Liver (tissue), 9 donors: ENCODE measurements around the gene OCA2. TPM values are rescaled to one million over a fixed set of nuclear protein-coding genes. Genes with fewer than 3 reads are reported as not detected.

Source experiments
- DNase-seq: peaks from one replicate; pipeline ENCODE4 v3.0.0-alpha.2; 2017; ENCODE audit warnings: low spot score
- H3K27ac ChIP-seq, 2 donors: one replicate each; pipeline ENCODE4 v1.7.0; 2013; ENCODE audit warnings: inconsistent platforms in 2 of 2, low read length in 2 of 2, control low read depth in 1 of 2, low read depth in 1 of 2, mild to moderate bottlenecking in 1 of 2
- H3K27me3 ChIP-seq, 4 donors: one replicate each; pipeline versions ENCODE4 v1.6.1 to v1.7.0; 2013; ENCODE audit warnings: low read length in 3 of 4, inconsistent platforms in 1 of 4, mild to moderate bottlenecking in 1 of 4, moderate library complexity in 1 of 4; ENCODE audit not compliant: control insufficient read depth in 4 of 4, insufficient read depth in 4 of 4
- H3K36me3 ChIP-seq, 4 donors: one replicate each; pipeline versions ENCODE4 v1.6.1 to v1.7.0; 2013; ENCODE audit warnings: low read length in 3 of 4, mild to moderate bottlenecking in 3 of 4, low read depth in 1 of 4, moderate library complexity in 1 of 4; ENCODE audit not compliant: control insufficient read depth in 4 of 4, insufficient read depth in 3 of 4
- H3K4me1 ChIP-seq, 4 donors: one replicate each; pipeline versions ENCODE4 v1.6.1 to v1.7.0; 2013; ENCODE audit warnings: low read length in 3 of 4, mild to moderate bottlenecking in 3 of 4, moderate library complexity in 1 of 4; ENCODE audit not compliant: control insufficient read depth in 4 of 4, insufficient read depth in 4 of 4
- H3K4me3 ChIP-seq, 3 donors: one replicate each; pipeline versions ENCODE4 v1.6.1 to v1.7.0; 2013; ENCODE audit warnings: low read length in 3 of 3, control low read depth in 1 of 3, low read depth in 1 of 3, mild to moderate bottlenecking in 1 of 3
- H3K9ac ChIP-seq, 2 donors: one replicate each; pipeline ENCODE4 v1.7.0; 2013; ENCODE audit warnings: low read length in 2 of 2, mild to moderate bottlenecking in 2 of 2, moderate library complexity in 2 of 2, control low read depth in 1 of 2, low read depth in 1 of 2
- H3K9me3 ChIP-seq, 4 donors: one replicate each; pipeline versions ENCODE4 v1.6.1 to v1.7.0; 2013; ENCODE audit warnings: low read length in 3 of 4; ENCODE audit not compliant: control insufficient read depth in 4 of 4
- EGR1 ChIP-seq, 2 donors: IDR thresholded peaks; 2 replicates each; pipeline ENCODE4 v1.6.1; 2016 to 2018; ENCODE audit warnings: antibody characterized with exemption in 2 of 2, low read depth in 2 of 2
- FOXA1 ChIP-seq: IDR thresholded peaks from 2 replicates; pipeline ENCODE4 v1.6.1; 2016; ENCODE audit warnings: antibody characterized with exemption
- FOXA2 ChIP-seq: IDR thresholded peaks from 2 replicates; pipeline ENCODE4 v1.6.1; 2016; ENCODE audit warnings: antibody characterized with exemption
- GABPA ChIP-seq, 2 donors: IDR thresholded peaks in 1 of 2; conservative IDR thresholded peaks in 1 of 2; 2 replicates each; pipeline ENCODE4 v1.6.1; 2016; ENCODE audit warnings: antibody characterized with exemption in 2 of 2, mild to moderate bottlenecking in 1 of 2, moderate library complexity in 1 of 2
- HNF4A ChIP-seq, 2 donors: conservative IDR thresholded peaks; 2 replicates each; pipeline ENCODE4 v1.6.1; 2016; ENCODE audit warnings: antibody characterized with exemption in 2 of 2, mild to moderate bottlenecking in 2 of 2
- HNF4G ChIP-seq: IDR thresholded peaks from 2 replicates; pipeline ENCODE4 v1.6.1; 2016; ENCODE audit warnings: antibody characterized with exemption
- JUND ChIP-seq, 2 donors: IDR thresholded peaks; 2 replicates each; pipeline ENCODE4 v1.6.1; 2016; ENCODE audit warnings: antibody characterized with exemption in 2 of 2
- MAX ChIP-seq: IDR thresholded peaks from 2 replicates; pipeline ENCODE4 v1.6.1; 2016; ENCODE audit warnings: antibody characterized with exemption
- NR2F2 ChIP-seq: IDR thresholded peaks from 2 replicates; pipeline ENCODE4 v1.6.1; 2016; ENCODE audit warnings: antibody characterized with exemption
- RAD21 ChIP-seq, 2 donors: IDR thresholded peaks; 2 replicates each; pipeline ENCODE4 v1.6.1; 2016; ENCODE audit warnings: antibody characterized with exemption in 2 of 2, mild to moderate bottlenecking in 2 of 2
- REST ChIP-seq: IDR thresholded peaks from 2 replicates; pipeline ENCODE4 v1.6.1; 2016; ENCODE audit warnings: antibody characterized with exemption, mild to moderate bottlenecking
- RXRA ChIP-seq, 2 donors: IDR thresholded peaks; 2 replicates each; pipeline ENCODE4 v1.6.1; 2017 to 2018; ENCODE audit warnings: antibody characterized with exemption in 2 of 2, mild to moderate bottlenecking in 1 of 2
- SP1 ChIP-seq: IDR thresholded peaks from 2 replicates; pipeline ENCODE4 v1.6.1; 2018; ENCODE audit warnings: antibody characterized with exemption, mild to moderate bottlenecking
- TAF1 ChIP-seq: conservative IDR thresholded peaks from 2 replicates; pipeline ENCODE4 v1.6.1; 2016; ENCODE audit warnings: antibody characterized with exemption, mild to moderate bottlenecking
- YY1 ChIP-seq: IDR thresholded peaks from 2 replicates; pipeline ENCODE4 v1.6.1; 2016; ENCODE audit warnings: antibody characterized with exemption, mild to moderate bottlenecking
- WGBS: extraction: QIAGEN DNeasy Blood & Tissue Kit; methylation state at CpG from one replicate; pipeline ENCODE4 v1.1.7; 2013; 5-methylcytosine and 5-hydroxymethylcytosine counted together
- polyA plus RNA-seq, 2 donors: library from polyadenylated mRNA; stranded (reverse) in 1 of 2; unstranded in 1 of 2; fragments of 200-250 nt in 1 of 2; fragments of >200 nt in 1 of 2; fragmentation: Nextera tagmentation in 1 of 2; extraction: Ambion mirVana in 1 of 2; gene quantifications; one replicate each; pipeline versions ENCODE4 v1.2.1 to v1.2.3, GENCODE V29; 2013 to 2015
- total RNA-seq, 2 donors: library from RNA; depleted of rRNA; stranded (reverse); fragments of >200 nt; gene quantifications; one replicate each; pipeline ENCODE4 v1.2.3, GENCODE V29; 2014
- TF ChIP-seq, protein P1 (sequence below): fragments of 150-350 bp; IDR thresholded peaks from 2 replicates; pipeline ENCODE4 v1.5.1; 2017; ENCODE audit warnings: improper control_type of control experiment, low read depth, low read length; ENCODE audit not compliant: missing input control
- TF ChIP-seq, protein P2 (sequence below): IDR thresholded peaks from 2 replicates; pipeline ENCODE4 v1.6.1; 2016; ENCODE audit warnings: antibody characterized with exemption
- TF ChIP-seq, protein P3 (sequence below): IDR thresholded peaks from 2 replicates; pipeline ENCODE4 v1.6.1; 2016; ENCODE audit warnings: antibody characterized with exemption
- donor health status: healthy.
- donor health status: healthy.
- donor health status: healthy.
- donor health status: healthy.
- donor health status: healthy.

OCA2 gene
- total and polyA plus RNA-seq, 4 donors, result 0.02 to 0.56 (median 0.15) TPM

DNA sequence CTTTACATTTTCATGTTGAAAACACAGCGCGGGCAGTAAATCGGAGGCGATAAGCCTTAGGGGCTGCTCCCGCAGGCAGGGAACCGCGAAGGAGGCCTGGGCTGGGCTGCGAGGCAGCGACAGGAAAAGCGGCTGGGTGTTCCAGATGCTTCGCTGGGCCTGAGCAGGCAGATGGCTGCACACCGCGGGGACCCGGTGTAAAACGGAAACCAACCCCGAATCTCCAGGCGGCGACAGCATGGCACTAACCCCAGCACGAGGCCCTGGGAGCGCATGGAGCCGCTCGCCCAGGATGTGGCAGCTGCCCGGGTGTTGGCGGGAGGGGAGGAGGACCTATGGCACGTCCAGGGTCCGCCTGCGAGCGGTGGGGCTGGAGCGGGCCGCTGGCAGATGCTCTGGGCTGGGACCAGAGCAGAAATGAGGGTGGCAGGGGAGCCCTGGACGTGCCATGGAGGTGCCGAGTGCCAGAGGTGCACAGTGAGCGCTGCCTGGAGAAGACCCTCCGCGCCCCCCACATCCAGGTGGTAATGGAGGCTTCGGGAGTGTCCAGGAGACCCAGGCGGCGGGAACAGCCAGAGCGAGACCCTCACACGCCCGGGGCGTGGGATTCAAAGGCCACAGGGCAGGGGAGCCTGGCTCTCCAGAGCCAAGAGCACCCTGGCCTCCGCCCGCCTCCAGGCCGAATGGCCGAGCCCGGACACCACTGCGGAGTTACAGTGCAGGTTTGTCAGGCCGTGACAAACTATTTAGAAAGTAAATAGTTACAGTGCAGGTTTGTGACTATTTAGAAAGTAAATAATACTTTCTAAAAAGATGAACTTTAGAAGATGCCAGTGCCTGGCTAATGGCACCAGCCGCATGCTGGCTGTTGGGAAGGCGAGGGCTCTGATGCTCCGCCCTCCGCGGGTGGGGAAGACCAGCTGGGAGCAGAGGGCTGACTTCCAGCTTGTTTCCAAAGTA is 293.6 kb downstream of the OCA2 start:
- TF ChIP-seq RAD21 (IDR thresholded peaks at IDR 0.05) (no peak), RXRA (IDR thresholded peaks at IDR 0.05) (no peak), HNF4A (conservative IDR thresholded peaks at IDR 0.05) (no peak)
- H3K27ac ChIP-seq, result no peak overlapping the region
- no peak for DNase-seq
- no peak overlapping the region for H3K9ac ChIP-seq
- H3K4me3 ChIP-seq, result no peak overlapping the region
- 93% methylated on average over 54 of the region's 54 CpGs for WGBS
- H3K36me3 ChIP-seq, result no peaks in the 10 kb centered on the region
- H3K9me3 ChIP-seq, result peaks cover 0 to 3% (median 0%) of the 10 kb centered on the region in 4 donors
- no peaks in the 10 kb centered on the region for H3K27me3 ChIP-seq
- no peaks in the 10 kb centered on the region for H3K4me1 ChIP-seq

GRCh38 chr15:27804569-27805260 is 294.4 kb downstream of the OCA2 start:
- no peaks in the 10 kb centered on the region for H3K4me1 ChIP-seq
- WGBS, result 87% methylated on average over 30 of the region's 30 CpGs
- no peak overlapping the region for H3K4me3 ChIP-seq
- no peaks in the 10 kb centered on the region for H3K36me3 ChIP-seq
- peaks cover 0 to 3% (median 0%) of the 10 kb centered on the region in 4 donors for H3K9me3 ChIP-seq
- no peak for DNase-seq
- TF ChIP-seq YY1 (no peak), MAX (no peak), EGR1 (IDR thresholded peaks at IDR 0.05; ENCODE audit: low read depth in 2 of 2) (no peak), FOXA1 (no peak), GABPA (IDR thresholded peaks at IDR 0.05 in 1 of 2, conservative IDR thresholded peaks at IDR 0.05 in 1 of 2) (no peak), FOXA2 (no peak), HNF4A (conservative IDR thresholded peaks at IDR 0.05) (no peak), SP1 (no peak), HNF4G (no peak), NR2F2 (no peak), TAF1 (no peak), REST (no peak), JUND (IDR thresholded peaks at IDR 0.05) (no peak), RAD21 (IDR thresholded peaks at IDR 0.05) (no peak), RXRA (IDR thresholded peaks at IDR 0.05) (no peak)
- TF ChIP-seq, protein P1, sequence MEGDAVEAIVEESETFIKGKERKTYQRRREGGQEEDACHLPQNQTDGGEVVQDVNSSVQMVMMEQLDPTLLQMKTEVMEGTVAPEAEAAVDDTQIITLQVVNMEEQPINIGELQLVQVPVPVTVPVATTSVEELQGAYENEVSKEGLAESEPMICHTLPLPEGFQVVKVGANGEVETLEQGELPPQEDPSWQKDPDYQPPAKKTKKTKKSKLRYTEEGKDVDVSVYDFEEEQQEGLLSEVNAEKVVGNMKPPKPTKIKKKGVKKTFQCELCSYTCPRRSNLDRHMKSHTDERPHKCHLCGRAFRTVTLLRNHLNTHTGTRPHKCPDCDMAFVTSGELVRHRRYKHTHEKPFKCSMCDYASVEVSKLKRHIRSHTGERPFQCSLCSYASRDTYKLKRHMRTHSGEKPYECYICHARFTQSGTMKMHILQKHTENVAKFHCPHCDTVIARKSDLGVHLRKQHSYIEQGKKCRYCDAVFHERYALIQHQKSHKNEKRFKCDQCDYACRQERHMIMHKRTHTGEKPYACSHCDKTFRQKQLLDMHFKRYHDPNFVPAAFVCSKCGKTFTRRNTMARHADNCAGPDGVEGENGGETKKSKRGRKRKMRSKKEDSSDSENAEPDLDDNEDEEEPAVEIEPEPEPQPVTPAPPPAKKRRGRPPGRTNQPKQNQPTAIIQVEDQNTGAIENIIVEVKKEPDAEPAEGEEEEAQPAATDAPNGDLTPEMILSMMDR, result no peak
- TF ChIP-seq, protein P2, sequence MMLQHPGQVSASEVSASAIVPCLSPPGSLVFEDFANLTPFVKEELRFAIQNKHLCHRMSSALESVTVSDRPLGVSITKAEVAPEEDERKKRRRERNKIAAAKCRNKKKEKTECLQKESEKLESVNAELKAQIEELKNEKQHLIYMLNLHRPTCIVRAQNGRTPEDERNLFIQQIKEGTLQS, result no peak
- TF ChIP-seq, protein P3, sequence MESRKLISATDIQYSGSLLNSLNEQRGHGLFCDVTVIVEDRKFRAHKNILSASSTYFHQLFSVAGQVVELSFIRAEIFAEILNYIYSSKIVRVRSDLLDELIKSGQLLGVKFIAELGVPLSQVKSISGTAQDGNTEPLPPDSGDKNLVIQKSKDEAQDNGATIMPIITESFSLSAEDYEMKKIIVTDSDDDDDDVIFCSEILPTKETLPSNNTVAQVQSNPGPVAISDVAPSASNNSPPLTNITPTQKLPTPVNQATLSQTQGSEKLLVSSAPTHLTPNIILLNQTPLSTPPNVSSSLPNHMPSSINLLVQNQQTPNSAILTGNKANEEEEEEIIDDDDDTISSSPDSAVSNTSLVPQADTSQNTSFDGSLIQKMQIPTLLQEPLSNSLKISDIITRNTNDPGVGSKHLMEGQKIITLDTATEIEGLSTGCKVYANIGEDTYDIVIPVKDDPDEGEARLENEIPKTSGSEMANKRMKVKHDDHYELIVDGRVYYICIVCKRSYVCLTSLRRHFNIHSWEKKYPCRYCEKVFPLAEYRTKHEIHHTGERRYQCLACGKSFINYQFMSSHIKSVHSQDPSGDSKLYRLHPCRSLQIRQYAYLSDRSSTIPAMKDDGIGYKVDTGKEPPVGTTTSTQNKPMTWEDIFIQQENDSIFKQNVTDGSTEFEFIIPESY, result no peak
- no peak overlapping the region for H3K27ac ChIP-seq
- H3K27me3 ChIP-seq, result no peaks in the 10 kb centered on the region
- H3K9ac ChIP-seq, result no peak overlapping the region
